ENCODE data around the gene CRKL.
"Not testable (repeated sequence)": the region's sequence is repeated elsewhere in the genome, so short reads cannot be mapped to it uniquely, and the experiment has no call there.

The CRKL gene

GRCh38 chr22:20970939-20971657, 53.9 kb downstream of the CRKL start:
- no peak overlapping the region for H3K4me3 ChIP-seq (replicated peaks; ENCODE audit: low read depth, low read length)
- no peak for DNase-seq (ENCODE audit: extremely low read depth, low read depth)
- TF ChIP-seq CTCF (IDR thresholded peaks at IDR 0.05; ENCODE audit: low read depth, low read length, missing control alignments): no peak

- DNase-seq (ENCODE audit: extremely low read depth, low read depth); H3K4me3 ChIP-seq (replicated peaks; ENCODE audit: low read depth, low read length): not testable (repeated sequence)
Observed at GRCh38 chr22:20972014-20972694, 54.9 kb downstream of the CRKL start.

- H3K4me3 ChIP-seq (replicated peaks; ENCODE audit: low read depth, low read length): no peak overlapping the region
- no peak for DNase-seq (ENCODE audit: extremely low read depth, low read depth)
- TF ChIP-seq CTCF (IDR thresholded peaks at IDR 0.05; ENCODE audit: low read depth, low read length, missing control alignments): no peak
Observed at GRCh38 chr22:20972933-20973577, 55.8 kb downstream of the CRKL start.

GRCh38 chr22:20973634-20974286, 56.6 kb downstream of the CRKL start:
- no peak for TF ChIP-seq CTCF (IDR thresholded peaks at IDR 0.05; ENCODE audit: low read depth, low read length, missing control alignments)
- no peak overlapping the region for H3K4me3 ChIP-seq (replicated peaks; ENCODE audit: low read depth, low read length)
- no peak for DNase-seq (ENCODE audit: extremely low read depth, low read depth)

GRCh38 chr22:20974336-20974955, 57.2 kb downstream of the CRKL start:
- DNase-seq (ENCODE audit: extremely low read depth, low read depth): no peak
- TF ChIP-seq CTCF (IDR thresholded peaks at IDR 0.05; ENCODE audit: low read depth, low read length, missing control alignments): no peak
- H3K4me3 ChIP-seq (replicated peaks; ENCODE audit: low read depth, low read length): no peak overlapping the region

- no peak for DNase-seq (ENCODE audit: extremely low read depth, low read depth)
- H3K4me3 ChIP-seq (replicated peaks; ENCODE audit: low read depth, low read length): no peak overlapping the region
- TF ChIP-seq CTCF (IDR thresholded peaks at IDR 0.05; ENCODE audit: low read depth, low read length, missing control alignments): no peak
Observed at GRCh38 chr22:20975541-20976290, 58.5 kb downstream of the CRKL start.
